Measurements from ENCODE around the gene RIIAD1.
"Not testable (repeated sequence)": the region's sequence is repeated elsewhere in the genome, so short reads cannot be mapped to it uniquely, and the experiment has no call there.

DNA sequence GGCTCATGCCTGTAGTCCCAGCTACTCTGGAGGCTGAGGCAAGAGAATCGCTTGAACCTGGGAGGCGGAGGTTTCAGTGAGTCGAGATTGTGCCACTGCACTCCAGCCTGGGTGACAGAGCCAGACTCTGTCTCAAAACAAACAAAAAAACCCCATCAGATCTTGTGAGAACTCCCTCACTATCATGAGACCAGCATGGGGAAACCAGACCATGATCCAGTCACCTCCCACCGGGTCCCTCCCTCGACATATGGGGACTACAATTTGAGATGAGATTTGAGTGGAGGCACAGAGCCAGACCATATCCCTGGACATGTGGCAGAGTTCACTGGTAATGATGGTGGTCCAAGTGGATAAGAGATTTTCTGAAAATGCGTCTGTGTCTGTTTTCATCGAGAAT, 38.4 kb upstream of the RIIAD1 start:
- not testable (repeated sequence) for TF ChIP-seq POLR2AphosphoS5, GABPA (IDR thresholded peaks at IDR 0.05; ENCODE audit: low read depth)
- TF ChIP-seq, protein P1, sequence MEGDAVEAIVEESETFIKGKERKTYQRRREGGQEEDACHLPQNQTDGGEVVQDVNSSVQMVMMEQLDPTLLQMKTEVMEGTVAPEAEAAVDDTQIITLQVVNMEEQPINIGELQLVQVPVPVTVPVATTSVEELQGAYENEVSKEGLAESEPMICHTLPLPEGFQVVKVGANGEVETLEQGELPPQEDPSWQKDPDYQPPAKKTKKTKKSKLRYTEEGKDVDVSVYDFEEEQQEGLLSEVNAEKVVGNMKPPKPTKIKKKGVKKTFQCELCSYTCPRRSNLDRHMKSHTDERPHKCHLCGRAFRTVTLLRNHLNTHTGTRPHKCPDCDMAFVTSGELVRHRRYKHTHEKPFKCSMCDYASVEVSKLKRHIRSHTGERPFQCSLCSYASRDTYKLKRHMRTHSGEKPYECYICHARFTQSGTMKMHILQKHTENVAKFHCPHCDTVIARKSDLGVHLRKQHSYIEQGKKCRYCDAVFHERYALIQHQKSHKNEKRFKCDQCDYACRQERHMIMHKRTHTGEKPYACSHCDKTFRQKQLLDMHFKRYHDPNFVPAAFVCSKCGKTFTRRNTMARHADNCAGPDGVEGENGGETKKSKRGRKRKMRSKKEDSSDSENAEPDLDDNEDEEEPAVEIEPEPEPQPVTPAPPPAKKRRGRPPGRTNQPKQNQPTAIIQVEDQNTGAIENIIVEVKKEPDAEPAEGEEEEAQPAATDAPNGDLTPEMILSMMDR (IDR thresholded peaks at IDR 0.05; ENCODE audit: insufficient read depth, low read length) = not testable (repeated sequence)
- TF ChIP-seq, protein P2, sequence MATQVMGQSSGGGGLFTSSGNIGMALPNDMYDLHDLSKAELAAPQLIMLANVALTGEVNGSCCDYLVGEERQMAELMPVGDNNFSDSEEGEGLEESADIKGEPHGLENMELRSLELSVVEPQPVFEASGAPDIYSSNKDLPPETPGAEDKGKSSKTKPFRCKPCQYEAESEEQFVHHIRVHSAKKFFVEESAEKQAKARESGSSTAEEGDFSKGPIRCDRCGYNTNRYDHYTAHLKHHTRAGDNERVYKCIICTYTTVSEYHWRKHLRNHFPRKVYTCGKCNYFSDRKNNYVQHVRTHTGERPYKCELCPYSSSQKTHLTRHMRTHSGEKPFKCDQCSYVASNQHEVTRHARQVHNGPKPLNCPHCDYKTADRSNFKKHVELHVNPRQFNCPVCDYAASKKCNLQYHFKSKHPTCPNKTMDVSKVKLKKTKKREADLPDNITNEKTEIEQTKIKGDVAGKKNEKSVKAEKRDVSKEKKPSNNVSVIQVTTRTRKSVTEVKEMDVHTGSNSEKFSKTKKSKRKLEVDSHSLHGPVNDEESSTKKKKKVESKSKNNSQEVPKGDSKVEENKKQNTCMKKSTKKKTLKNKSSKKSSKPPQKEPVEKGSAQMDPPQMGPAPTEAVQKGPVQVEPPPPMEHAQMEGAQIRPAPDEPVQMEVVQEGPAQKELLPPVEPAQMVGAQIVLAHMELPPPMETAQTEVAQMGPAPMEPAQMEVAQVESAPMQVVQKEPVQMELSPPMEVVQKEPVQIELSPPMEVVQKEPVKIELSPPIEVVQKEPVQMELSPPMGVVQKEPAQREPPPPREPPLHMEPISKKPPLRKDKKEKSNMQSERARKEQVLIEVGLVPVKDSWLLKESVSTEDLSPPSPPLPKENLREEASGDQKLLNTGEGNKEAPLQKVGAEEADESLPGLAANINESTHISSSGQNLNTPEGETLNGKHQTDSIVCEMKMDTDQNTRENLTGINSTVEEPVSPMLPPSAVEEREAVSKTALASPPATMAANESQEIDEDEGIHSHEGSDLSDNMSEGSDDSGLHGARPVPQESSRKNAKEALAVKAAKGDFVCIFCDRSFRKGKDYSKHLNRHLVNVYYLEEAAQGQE (IDR thresholded peaks at IDR 0.05; ENCODE audit: insufficient replicate concordance, low read depth) = not testable (repeated sequence)

All from HL-60 (cell line).